ENCODE measurements around the gene FBLN5.
A peak's percentile ranks its signal among the peaks of the same experiment; 100 is the strongest.
"Not testable (repeated sequence)": the region's sequence is repeated elsewhere in the genome, so short reads cannot be mapped to it uniquely, and the experiment has no call there.

The FBLN5 gene

DNA sequence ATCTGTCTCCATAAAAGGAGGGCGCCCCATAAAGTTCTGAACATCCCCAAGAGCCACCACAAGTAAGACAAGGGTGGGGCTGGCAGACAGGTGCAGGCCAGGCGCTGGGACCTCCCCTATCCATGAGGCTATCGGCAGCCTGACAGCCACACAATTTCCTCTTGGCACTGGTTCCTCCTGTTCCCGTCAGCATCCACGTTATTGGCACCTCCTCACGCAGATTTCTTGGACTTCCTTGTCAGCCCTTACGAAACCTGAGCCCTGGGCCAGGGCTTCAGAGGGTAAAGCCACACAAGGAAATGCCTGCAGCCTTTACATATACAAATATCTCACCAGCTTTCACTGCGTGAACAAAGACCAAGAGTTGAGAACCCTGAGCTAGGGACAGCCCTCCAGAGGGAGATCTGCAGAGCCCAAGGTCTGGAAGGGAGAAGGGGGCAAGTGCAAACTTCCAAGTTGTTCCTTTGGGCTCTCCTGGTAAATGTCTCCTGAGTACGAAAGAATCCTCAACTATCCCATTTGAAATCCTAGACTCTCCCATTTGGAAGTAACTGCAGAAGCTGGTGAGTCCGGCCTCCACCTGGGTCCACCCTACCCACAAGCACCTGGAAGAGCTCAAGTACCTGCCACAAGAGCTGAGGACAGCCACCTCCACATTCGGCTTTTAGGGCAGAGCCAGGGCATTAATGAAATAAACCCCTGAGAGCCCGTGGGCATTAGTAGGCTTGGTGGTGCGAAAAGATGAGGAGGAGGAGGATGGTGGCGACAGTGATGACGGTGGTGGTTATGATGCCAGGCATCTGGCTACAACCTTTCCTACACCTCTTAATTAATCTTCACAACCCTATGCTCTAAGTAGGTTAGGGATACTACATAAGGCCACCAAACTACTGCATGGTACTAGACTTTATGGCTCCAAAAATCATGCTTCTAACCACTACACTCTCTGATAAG is 74.7 kb downstream of the FBLN5 start:
- DNase-seq (ENCODE audit: low read depth, low spot score) = no peak

GRCh38 chr14:91872011-91872501 is 75.4 kb downstream of the FBLN5 start:
- no peak for DNase-seq (ENCODE audit: low read depth, low spot score)

More for the DNA sequence above, 74.7 kb downstream of the FBLN5 start:
- H3K4me3 ChIP-seq (ENCODE audit: low read length) = peak overlapping the region; percentile 43

DNA sequence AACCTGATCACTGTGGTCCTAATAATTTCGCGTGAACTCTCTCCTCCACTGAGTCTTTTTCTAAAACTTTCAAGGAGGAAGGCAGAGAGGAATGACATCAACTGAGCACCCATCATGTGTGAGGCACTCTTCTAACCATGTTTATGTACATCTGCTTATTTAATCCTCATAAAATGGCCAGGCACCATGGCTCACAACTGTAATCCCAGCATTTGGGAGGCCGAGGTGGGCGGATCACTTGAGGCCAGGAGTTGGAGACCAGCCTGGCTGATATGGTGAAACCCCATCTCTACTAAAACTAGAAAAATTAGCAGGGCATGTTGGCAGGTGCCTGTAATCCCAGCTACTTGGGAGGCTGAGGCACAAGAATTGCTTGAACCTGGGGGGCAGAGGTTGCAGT is 76.1 kb downstream of the FBLN5 start:
- DNase-seq (ENCODE audit: low read depth, low spot score); H3K4me3 ChIP-seq (ENCODE audit: low read length): not testable (repeated sequence)

More at GRCh38 chr14:91872011-91872501, 75.4 kb downstream of the FBLN5 start:
- peak overlapping the region; percentile 43 for H3K4me3 ChIP-seq (ENCODE audit: low read length)

DNA sequence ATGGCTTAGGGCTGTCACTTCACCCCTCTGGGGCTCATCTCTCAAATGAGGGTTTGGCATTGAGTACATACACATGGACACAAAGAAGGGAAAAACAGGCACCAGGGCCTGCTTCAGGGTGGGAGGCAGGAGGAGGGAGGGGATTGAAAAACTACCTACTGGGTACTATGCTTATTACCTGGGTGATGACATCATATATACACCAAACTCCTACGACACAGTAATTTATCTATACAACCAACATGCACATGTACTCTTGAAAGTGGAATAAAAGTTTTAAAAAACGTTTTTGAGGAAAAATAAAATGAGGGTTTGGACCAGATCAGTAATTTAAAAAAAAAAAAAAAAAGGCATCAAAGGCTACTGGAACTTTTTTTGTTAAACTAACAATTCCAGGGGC is 76.6 kb downstream of the FBLN5 start:
- no peak for DNase-seq (ENCODE audit: low read depth, low spot score)
- no peak overlapping the region for H3K4me3 ChIP-seq (ENCODE audit: low read length)

DNA sequence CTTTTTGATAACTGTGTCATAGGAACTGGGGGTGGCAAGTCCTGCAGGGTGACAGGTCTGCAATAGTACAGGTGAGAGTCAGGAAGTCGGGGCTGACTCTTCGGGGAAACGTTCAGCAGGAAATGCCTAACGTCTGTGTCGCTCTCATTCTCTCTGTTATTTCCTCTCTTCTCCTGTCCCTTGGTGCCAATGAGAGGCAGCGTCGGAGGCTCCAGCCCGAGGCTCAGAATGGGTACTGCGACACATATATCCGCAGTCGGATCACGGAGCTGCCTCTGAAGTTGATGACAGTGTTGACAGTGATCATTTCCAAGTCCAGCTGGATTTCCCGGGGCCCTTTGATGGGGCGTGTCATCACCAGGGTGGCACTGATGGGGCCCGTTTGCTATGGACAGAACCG is 77.5 kb downstream of the FBLN5 start:
- DNase-seq (ENCODE audit: low read depth, low spot score) = peak; percentile 84
- H3K4me3 ChIP-seq (ENCODE audit: low read length) = peak overlapping the region; percentile 26

- no peak for DNase-seq (ENCODE audit: low read depth, low spot score)
- peak overlapping the region; percentile 26 for H3K4me3 ChIP-seq (ENCODE audit: low read length)
Measured at GRCh38 chr14:91869556-91869955, 77.9 kb downstream of the FBLN5 start.

DNA sequence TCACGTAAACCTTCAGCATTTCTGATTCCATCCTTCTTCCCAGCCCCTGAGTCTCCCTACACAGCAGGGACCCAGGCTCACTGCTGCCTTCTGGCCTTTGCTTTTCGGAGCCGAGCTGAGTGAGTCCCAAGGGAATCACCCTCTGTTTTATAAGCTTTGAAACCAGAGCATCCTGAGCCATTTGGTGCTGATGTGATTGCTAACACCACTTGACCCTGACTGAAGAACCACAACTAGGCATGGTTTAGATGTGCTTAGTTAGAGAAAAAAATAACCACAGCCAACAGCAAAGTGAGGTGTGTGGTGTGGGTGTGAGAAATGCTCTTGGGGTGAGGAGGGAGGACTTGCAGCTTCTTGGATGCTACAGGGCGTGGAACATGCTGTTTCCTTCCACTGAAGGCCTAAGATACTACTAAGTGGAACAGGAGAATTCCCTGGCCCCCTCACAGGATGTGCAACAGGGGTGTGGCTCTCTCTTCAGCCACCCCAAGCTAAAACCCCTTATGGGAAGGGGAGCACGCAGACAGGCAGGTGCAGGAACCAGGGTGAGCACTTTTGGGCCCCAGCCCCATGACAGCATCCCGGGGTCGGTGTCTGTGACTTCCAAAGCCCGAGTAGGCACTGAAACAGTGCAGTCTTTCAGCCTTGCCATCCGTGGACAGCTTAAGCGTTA is 80.0 kb downstream of the FBLN5 start, which contains the start of gene TC2N:
Gene TC2N (minus strand): TSS at position 221 of the 673 bp plus-strand sequence. CDS start 53,767 bp downstream, outside the sequence.
- DNase-seq (ENCODE audit: low read depth, low spot score) = no peak
- H3K4me3 ChIP-seq (ENCODE audit: low read length) = no peak within 1 kb of the TSS

DNA sequence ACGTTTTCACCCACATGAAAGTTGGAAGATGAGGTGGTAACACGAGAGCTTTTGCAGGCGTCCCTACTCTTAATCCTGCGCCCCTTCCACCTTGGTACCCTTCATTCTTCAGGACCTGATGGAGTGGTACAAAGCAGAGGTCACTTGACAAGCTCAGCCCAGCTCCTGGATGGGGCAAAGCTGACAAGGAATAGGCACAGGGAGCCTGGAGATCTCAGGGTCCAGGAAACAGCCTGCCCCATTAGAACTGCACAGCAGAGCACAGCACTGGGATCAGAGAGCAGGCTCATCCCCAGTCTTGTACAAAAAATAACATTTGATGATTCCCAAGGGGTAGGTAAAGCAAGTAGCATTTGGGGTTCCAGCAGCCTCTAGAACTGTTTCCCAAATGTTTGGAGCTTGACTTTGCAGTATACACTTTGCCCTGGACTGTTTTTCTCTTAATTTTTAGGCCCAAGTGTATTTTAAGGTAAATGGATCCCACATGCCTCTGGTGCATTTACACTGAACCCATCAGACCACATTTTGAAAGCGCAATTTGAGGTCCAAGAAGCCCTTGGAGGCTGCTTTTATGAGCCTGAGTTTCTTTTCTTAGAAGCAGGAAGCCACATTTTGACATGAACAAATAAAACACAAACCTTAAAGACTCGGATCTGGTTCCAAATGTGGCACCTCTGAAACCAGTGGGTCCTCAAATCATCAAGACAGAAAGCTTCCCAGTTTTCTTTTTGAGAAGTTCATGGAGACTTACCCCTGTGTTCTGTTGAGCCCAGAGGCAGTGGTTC is 80.8 kb downstream of the FBLN5 start:
- no peak for DNase-seq (ENCODE audit: low read depth, low spot score)
- no peak overlapping the region for H3K4me3 ChIP-seq (ENCODE audit: low read length)

DNA sequence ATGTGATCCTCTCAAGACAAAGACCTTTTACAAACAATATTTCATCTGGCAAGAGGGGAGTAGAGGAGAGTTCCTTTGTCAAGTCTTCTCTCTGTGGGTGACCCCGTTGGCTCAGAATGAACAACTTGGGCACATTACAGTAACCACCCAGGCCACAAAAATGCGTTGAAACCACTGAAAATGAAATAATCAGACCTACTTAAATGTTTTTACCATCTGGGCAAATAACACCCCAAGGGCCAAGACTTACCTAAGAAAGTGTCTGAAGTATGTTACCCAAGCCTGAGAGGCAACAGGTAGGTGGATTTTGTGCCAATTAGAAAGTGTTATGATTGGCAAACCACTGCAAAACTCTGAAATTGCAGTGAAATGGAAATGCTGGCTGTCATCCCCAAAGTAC is 81.4 kb downstream of the FBLN5 start:
- DNase-seq (ENCODE audit: low read depth, low spot score) = no peak

DNA sequence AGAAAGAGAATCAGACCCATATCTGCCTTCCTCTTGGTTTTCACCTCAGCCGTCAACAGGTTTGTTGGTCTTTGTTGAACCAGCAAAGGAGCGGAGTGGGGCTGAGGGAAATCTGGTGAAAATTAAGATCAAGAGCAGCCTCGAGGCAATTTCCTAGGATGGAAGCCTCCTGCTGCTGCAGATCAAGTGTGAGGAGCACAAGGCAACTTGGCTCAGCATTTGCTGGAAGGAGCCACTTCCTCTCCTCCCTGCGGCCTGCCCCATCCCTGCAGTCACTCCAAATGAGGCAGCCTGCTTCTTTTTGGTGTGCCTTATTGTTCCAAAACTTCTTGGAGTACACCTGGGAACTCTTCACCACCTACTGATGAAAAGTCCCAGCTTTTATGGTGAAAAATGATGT is 85.1 kb downstream of the FBLN5 start:
- no peak for DNase-seq (ENCODE audit: low read depth, low spot score)
- no peak overlapping the region for H3K4me3 ChIP-seq (ENCODE audit: low read length)

More for the DNA sequence above, 81.4 kb downstream of the FBLN5 start:
- no peak overlapping the region for H3K4me3 ChIP-seq (ENCODE audit: low read length)

DNA sequence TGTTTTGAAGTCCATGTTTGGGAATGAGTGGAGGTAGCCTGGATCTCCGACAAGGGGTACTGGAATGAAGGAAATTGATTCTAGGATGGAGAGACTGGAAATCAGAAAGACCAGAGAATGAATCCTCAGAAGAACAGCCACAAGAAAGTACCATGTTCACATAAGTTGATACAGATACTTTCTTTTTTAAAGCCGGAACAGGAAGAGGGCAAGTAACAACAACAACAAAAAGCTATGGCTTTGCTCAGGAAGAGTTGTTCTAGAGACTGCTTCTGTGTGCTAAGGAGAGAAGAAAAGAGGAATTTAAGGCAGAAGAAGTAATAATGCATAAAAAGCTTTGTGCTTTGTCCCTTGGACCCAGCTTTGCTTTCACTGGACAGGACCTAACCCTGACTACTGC is 86.4 kb downstream of the FBLN5 start:
- no peak overlapping the region for H3K4me3 ChIP-seq (ENCODE audit: low read length)
- DNase-seq (ENCODE audit: low read depth, low spot score) = no peak

- H3K4me3 ChIP-seq (ENCODE audit: low read length) = no peak overlapping the region
- DNase-seq (ENCODE audit: low read depth, low spot score) = no peak
Measured at GRCh38 chr14:91860238-91860637, 87.3 kb downstream of the FBLN5 start.

DNA sequence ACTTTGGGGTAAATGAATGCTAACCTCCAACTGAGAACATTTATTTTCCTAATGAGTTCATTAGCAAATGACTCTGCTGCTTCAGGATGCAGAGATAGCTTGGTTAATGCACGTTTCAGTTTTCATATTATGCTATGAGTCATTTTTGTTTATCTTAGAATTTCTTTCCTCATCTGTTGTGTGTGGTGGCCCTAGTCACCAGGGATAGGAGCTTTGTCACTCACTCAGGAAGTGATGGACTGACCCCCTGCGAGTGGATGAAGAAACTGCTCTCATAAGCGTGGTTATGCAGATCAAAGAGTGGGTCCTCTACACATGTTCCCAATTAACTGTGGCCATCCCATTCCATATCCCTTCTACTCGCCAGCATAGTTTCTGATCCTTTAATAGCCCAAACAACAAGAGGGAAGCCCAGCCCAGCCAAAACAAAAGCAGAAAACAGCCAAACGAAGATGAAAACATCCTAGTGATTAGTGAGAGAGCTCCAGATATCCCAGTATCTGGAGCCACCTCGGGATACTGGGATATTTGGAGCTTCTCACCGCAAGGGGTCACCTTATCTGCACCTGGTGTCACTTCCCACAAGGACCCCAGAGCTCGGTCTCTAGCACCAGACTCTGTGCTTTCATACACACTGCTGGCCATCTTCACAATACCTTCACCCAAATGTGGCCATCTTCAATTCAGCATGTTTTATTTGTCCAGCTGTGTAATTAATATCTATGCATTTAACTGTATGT is 88.8 kb downstream of the FBLN5 start:
- no peak for DNase-seq (ENCODE audit: low read depth, low spot score)
- no peak overlapping the region for H3K4me3 ChIP-seq (ENCODE audit: low read length)

DNA sequence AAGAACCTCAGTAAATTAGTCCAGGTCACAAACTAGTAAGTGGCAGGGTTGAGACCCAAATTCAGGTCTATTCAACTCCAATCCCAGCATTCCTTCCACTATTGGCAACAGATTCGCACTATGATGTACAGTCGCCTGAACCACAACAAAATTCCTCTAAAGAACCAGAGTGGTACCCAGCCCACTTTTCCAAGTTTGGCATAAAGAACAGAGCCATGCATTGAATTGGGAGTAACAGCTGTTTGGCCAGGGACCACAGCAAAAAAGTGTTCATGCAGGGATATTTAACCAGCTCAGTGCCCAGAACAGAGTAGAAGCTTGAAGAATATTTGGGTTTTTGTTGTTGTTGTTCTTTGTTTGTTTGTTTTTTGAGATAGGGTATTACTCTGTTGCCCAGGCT is 89.9 kb downstream of the FBLN5 start:
- DNase-seq (ENCODE audit: low read depth, low spot score) = no peak
- H3K4me3 ChIP-seq (ENCODE audit: low read length) = no peak overlapping the region

DNA sequence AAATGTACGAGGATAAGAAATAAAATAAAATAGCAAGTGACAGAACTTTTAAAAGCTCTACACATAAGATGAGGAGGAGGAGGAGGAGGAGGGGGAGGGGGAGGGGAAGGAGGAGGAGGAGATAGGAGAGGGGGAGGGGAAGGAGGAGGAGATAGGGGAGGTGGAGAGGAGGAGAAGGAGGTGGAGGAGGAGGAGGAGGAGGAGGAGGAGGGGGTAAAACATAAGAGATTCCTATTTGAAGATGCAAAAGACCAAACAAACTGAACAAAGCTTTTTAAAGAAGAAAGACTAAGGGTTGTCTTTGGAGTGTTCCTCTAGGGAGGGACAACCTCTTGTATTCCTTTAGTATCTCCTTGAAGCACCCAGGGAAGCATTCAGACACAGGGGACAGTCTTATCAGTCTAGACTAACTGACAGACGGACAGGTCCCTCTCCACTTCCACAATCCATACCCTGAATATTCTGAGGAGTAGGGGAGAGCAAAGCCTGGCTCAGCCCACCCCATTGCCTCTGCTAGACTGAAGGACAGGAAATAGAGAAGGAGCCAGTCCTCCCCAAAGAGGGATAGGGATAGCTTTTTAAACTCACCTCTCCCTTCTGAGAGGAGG is 93.1 kb downstream of the FBLN5 start:
- no peak overlapping the region for H3K4me3 ChIP-seq (ENCODE audit: low read length)
- DNase-seq (ENCODE audit: low read depth, low spot score) = no peak

DNA sequence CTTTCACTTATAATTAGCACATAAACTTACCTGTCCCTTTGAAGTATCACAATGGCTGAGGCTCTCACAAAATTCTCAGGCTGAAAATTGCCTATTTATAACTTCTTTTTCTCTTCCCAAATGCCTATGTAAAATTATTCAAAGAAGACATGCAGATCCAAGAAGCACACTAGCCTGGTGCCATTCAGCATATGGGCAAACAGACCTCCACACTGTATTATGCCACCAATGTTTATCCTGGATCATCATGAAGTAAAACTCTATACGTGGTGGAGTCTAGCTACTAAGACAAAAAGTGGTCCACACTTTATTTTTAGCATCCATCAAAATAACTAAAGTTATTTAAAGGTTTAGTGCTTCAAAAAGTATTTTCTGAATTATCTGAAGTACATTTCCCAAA is 95.9 kb downstream of the FBLN5 start:
- no peak overlapping the region for H3K4me3 ChIP-seq (ENCODE audit: low read length)
- DNase-seq (ENCODE audit: low read depth, low spot score) = no peak

DNA sequence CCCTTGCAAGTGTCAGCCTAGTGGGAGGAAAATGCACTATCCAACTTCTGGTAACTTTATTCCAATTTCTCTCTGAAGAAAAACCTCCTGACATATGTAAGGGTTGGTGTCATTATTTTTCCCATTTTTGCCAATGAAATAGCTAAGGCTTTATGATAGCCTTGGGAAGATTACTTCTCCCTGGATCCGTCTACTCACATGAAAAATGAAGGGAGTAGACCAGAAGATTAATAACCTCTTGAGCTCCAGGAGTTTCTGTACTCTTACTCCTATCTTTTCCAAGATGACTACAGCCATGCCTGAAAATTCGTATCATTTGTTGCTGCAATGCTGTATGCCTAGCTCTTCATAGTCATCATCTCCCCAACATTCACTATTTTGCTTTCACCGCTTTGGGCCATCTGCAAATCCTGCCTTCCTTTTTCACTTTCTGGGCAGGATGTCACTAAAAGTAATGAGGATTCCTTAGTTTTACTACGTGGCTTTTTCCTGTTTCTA is 98.9 kb downstream of the FBLN5 start:
- DNase-seq (ENCODE audit: low read depth, low spot score) = no peak
- no peak overlapping the region for H3K4me3 ChIP-seq (ENCODE audit: low read length)

DNA sequence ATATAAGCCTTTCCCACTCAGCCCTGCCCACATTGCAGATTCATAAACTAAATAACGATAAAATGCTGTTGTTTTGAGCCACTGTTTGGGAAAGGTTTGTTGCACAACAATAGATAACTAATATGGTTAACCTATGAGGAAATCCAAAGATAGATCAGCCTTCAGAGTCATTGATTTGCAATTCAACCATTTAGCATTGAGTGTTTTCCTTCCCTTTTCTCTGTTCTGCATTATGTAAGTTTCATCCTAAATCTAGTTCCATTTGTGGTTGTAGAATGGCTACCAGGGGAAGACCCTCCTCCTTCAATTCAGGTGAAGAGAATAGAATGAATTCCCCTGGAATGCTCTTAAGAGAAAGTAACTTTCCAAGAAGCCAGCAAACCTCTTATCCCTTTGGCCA is 99.8 kb downstream of the FBLN5 start:
- no peak overlapping the region for H3K4me3 ChIP-seq (ENCODE audit: low read length)
- no peak for DNase-seq (ENCODE audit: low read depth, low spot score)

All from Jurkat, Clone E6-1 (cell line).